Sigmoid colon (tissue), 7 donors: ENCODE data around the gene TCF25. TPM values are rescaled to one million over a fixed set of nuclear protein-coding genes. Genes with fewer than 3 reads are reported as not detected.

Experiments
- DNase-seq: peaks from one replicate; pipeline ENCODE4 v3.0.0-alpha.2; 2019
- H3K27ac ChIP-seq, 4 donors: fragments of 200-600 bp; sonication (generic); one replicate each; pipeline ENCODE4 v1.5.1; 2016 to 2019; ENCODE audit warnings: mild to moderate bottlenecking in 1 of 4
- H3K27me3 ChIP-seq, 3 donors: fragments of 200-600 bp; sonication (generic); one replicate each; pipeline ENCODE4 v1.5.1; 2019; ENCODE audit warnings: mild to moderate bottlenecking in 1 of 3
- H3K36me3 ChIP-seq, 4 donors: fragments of 200-600 bp; sonication (generic); one replicate each; pipeline ENCODE4 v1.5.1; 2016 to 2019
- H3K4me1 ChIP-seq, 4 donors: fragments of 200-600 bp; sonication (generic); one replicate each; pipeline ENCODE4 v1.5.1; 2017 to 2019
- H3K4me3 ChIP-seq, 4 donors: fragments of 200-600 bp; sonication (generic); one replicate each; pipeline ENCODE4 v1.5.1; 2017 to 2019; ENCODE audit warnings: mild to moderate bottlenecking in 2 of 4, moderate library complexity in 1 of 4
- H3K9me3 ChIP-seq, 4 donors: fragments of 200-600 bp in 3 of 4; sonication (generic) in 3 of 4; one replicate each; pipeline versions ENCODE4 v1.5.1 to v1.6.1; 2013 to 2019
- CTCF ChIP-seq, 4 experiments: fragments of 450-650 bp in 3 of 4; fragments of 200-600 bp in 1 of 4; IDR thresholded peaks; one replicate each; pipeline ENCODE4 v1.5.1; 2016 to 2019; ENCODE audit warnings: antibody characterized with exemption in 4 of 4, mild to moderate bottlenecking in 3 of 4, moderate library complexity in 2 of 4
- EP300 ChIP-seq, 4 donors: sonication (generic); formaldehyde crosslinking; IDR thresholded peaks; one replicate each; pipeline ENCODE4 v1.6.1; 2017; ENCODE audit warnings: antibody characterized with exemption in 4 of 4
- POLR2A ChIP-seq, 2 donors: fragments of 450-650 bp; IDR thresholded peaks; one replicate each; pipeline ENCODE4 v1.6.1; 2016; ENCODE audit warnings: antibody characterized with exemption in 2 of 2, mild to moderate bottlenecking in 2 of 2, moderate library complexity in 2 of 2
- POLR2AphosphoS5 ChIP-seq, 4 donors: sonication (generic); formaldehyde crosslinking; IDR thresholded peaks; one replicate each; pipeline ENCODE4 v1.6.1; 2017; ENCODE audit warnings: antibody characterized with exemption in 4 of 4
- WGBS, 2 donors: extraction: QIAGEN DNeasy Blood & Tissue Kit; methylation state at CpG; one replicate each; pipeline ENCODE4 v1.1.7; 2013; 5-methylcytosine and 5-hydroxymethylcytosine counted together
- intact Hi-C: fragments of 100-400 bp; cut with DNase I; formaldehyde crosslinking; loops from one replicate; pipeline ENCODE4 v1.15.1; 2023
- polyA plus RNA-seq, 3 donors: library from polyadenylated mRNA; stranded (reverse); fragments of 200-250 nt; gene quantifications; one replicate each; pipeline ENCODE4 v1.2.3, GENCODE V29; 2013
- total RNA-seq, 4 donors: library from RNA; depleted of rRNA; stranded (reverse); fragments of >200 nt; gene quantifications; one replicate each; pipeline ENCODE4 v1.1.0, GENCODE V29; 2016
- donor health status: healthy with polysubstance abuse.
- donor health status: Bipolar disorder and iron deficiency.
- donor health status: healthy.

Gene TCF25
- total and polyA plus RNA-seq, 7 donors: 89.7 to 244 (median 132) TPM

DNA sequence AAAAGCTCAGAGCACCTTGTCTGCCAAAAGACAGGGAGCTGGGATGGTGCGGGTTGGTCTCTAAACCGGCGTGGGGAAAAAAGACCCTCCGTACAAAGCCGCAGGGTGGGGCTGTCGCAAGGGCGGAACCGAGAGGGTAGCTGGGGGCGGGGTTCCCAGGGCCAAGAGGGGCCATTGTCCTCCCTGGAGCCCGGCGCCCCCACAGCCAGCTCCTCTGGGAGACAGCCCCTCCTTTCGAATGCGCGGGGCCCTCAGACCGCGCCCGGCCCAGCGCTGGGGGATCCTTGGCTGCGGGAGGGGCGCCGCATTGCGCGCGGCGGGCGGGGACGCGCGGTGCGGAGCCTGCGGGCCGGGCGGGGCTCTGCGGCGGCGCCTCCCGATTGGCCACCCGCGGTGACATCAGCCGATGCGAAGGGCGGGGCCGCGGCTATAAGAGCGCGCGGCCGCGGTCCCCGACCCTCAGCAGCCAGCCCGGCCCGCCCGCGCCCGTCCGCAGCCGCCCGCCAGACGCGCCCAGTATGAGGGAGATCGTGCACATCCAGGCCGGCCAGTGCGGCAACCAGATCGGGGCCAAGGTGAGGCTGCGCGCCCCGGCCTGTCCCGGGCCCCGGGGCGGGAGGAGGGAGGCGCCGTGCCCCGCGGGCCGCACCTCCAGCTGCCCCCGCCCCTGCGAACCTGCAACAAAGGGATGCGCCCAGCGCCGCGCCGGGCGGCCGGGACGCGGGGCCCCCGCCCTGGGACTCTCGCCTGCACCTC, 49.7 kb downstream of the TCF25 start, which contains the start of gene TUBB3:
Gene TUBB3 (plus strand): TSS at position 459 of the 756 bp plus-strand sequence. CDS start 60 bp downstream, at position 519.
- H3K9me3 ChIP-seq: no peaks in the 10 kb centered on the region
- H3K4me3 ChIP-seq: peak within 1 kb of the TSS; percentile 45 to 63 (median 57)
- intact Hi-C loops: no loop called here
- peaks cover 9 to 46% (median 30%) of the 10 kb centered on the region in 3 donors for H3K27me3 ChIP-seq
- H3K27ac ChIP-seq: peak within 1 kb of the TSS; percentile 62 to 98 (median 84)
- H3K36me3 ChIP-seq: no peaks in the 10 kb centered on the region
- WGBS, 2 donors: 1% methylated on average over 88 of the region's 88 CpGs
- peaks cover 0 to 71% (median 61%) of the 10 kb centered on the region in 4 donors for H3K4me1 ChIP-seq
- no peak for DNase-seq
- TF ChIP-seq EP300 (IDR thresholded peaks at IDR 0.05) (no peak), POLR2A (IDR thresholded peaks at IDR 0.05) (no peak), CTCF (IDR thresholded peaks at IDR 0.05) (no peak), POLR2AphosphoS5 (IDR thresholded peaks at IDR 0.05) (peak in 3 of 4 donors; percentile 26 to 60 (median 27))

DNA sequence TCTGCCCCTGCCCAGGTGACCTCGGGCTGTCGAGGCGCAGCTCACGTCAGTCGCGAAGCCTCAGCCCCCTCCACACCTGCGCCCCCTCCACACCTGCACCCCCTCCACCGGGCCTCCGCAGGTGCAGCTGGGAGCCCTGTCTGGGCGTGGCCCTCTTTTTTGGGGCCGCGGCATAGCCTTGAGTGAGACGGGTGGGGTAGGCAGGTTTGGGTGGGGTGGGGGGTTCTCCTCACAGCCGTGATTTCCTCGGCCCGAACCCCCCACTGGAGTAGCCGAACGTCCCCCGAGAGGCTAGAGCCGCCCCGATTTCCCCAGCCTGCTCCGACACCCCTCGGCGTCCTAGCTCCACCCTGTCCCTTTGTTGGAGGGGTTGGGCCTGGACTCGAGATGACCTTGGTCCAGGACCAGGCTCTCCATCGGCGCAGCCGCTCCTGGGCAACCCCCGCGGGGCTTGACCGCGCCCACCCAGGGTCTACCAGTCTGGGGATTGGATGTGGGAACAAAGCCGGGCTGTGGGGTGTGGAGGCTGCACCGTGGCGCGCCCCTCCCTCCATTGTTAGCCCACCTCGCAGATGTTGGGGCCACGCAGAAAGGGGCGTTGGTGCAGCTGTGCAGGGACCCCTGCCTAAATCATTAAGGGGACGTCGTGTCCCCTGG, 50.4 kb downstream of the TCF25 start:
- peaks cover 9 to 46% (median 30%) of the 10 kb centered on the region in 3 donors for H3K27me3 ChIP-seq
- H3K9me3 ChIP-seq: no peaks in the 10 kb centered on the region
- peak overlapping the region in 3 of 4 donors; percentile 51 to 63 (median 63) for H3K4me3 ChIP-seq
- H3K4me1 ChIP-seq: peaks cover 0 to 64% (median 54%) of the 10 kb centered on the region in 4 donors
- no peaks in the 10 kb centered on the region for H3K36me3 ChIP-seq
- DNase-seq: no peak
- WGBS, 2 donors: 3 to 5% methylated on average over 41 of the region's 41 CpGs
- intact Hi-C loops: no loop called here
- no peak for TF ChIP-seq EP300 (IDR thresholded peaks at IDR 0.05)
- no peak for TF ChIP-seq POLR2A (IDR thresholded peaks at IDR 0.05)
- TF ChIP-seq CTCF (IDR thresholded peaks at IDR 0.05): no peak
- no peak for TF ChIP-seq POLR2AphosphoS5 (IDR thresholded peaks at IDR 0.05)
- peak overlapping the region in 2 of 4 donors; percentile 62 to 98 for H3K27ac ChIP-seq

- TF ChIP-seq POLR2A (IDR thresholded peaks at IDR 0.05): no peak
- TF ChIP-seq POLR2AphosphoS5 (IDR thresholded peaks at IDR 0.05): no peak
- TF ChIP-seq CTCF (IDR thresholded peaks at IDR 0.05): no peak
- no peak for TF ChIP-seq EP300 (IDR thresholded peaks at IDR 0.05)
- WGBS, 2 donors: 3 to 5% methylated on average over 14 of the region's 14 CpGs
- Histone ChIP-seq H3K36me3 (no peaks in the 10 kb centered on the region), H3K4me3 (no peak overlapping the region), H3K27ac (no peak overlapping the region), H3K4me1 (peaks cover 0 to 58% (median 49%) of the 10 kb centered on the region in 4 donors), H3K9me3 (no peaks in the 10 kb centered on the region), H3K27me3 (peaks cover 9 to 46% (median 30%) of the 10 kb centered on the region in 3 donors)
- DNase-seq: no peak
- intact Hi-C loops: no loop called here
Observed at GRCh38 chr16:89924297-89924924, 51.0 kb downstream of the TCF25 start.

- H3K4me3 ChIP-seq: no peak overlapping the region
- no peaks in the 10 kb centered on the region for H3K9me3 ChIP-seq
- H3K4me1 ChIP-seq: peaks cover 0 to 58% (median 49%) of the 10 kb centered on the region in 4 donors
- DNase-seq: no peak
- no peaks in the 10 kb centered on the region for H3K36me3 ChIP-seq
- peaks cover 9 to 46% (median 30%) of the 10 kb centered on the region in 3 donors for H3K27me3 ChIP-seq
- intact Hi-C loops: no loop called here
- TF ChIP-seq EP300 (IDR thresholded peaks at IDR 0.05): no peak
- no peak for TF ChIP-seq POLR2A (IDR thresholded peaks at IDR 0.05)
- TF ChIP-seq CTCF (IDR thresholded peaks at IDR 0.05): no peak
- TF ChIP-seq POLR2AphosphoS5 (IDR thresholded peaks at IDR 0.05): no peak
- 17 to 21% methylated on average over 4 of the region's 4 CpGs for WGBS, 2 donors
- H3K27ac ChIP-seq: no peak overlapping the region
Observed at GRCh38 chr16:89924925-89925307, 51.5 kb downstream of the TCF25 start.
